Sigmoid colon (tissue), 7 donors: Measurements from ENCODE around the gene SUSD3. TPM values are rescaled to one million over a fixed set of nuclear protein-coding genes. Genes with fewer than 3 reads are reported as not detected.

Source experiments
- DNase-seq: peaks from one replicate; pipeline ENCODE4 v3.0.0-alpha.2; 2019
- H3K27ac ChIP-seq, 4 donors: fragments of 200-600 bp; sonication (generic); one replicate each; pipeline ENCODE4 v1.5.1; 2016 to 2019; ENCODE audit warnings: mild to moderate bottlenecking in 1 of 4
- H3K27me3 ChIP-seq, 3 donors: fragments of 200-600 bp; sonication (generic); one replicate each; pipeline ENCODE4 v1.5.1; 2019; ENCODE audit warnings: mild to moderate bottlenecking in 1 of 3
- H3K36me3 ChIP-seq, 4 donors: fragments of 200-600 bp; sonication (generic); one replicate each; pipeline ENCODE4 v1.5.1; 2016 to 2019
- H3K4me1 ChIP-seq, 4 donors: fragments of 200-600 bp; sonication (generic); one replicate each; pipeline ENCODE4 v1.5.1; 2017 to 2019
- H3K4me3 ChIP-seq, 4 donors: fragments of 200-600 bp; sonication (generic); one replicate each; pipeline ENCODE4 v1.5.1; 2017 to 2019; ENCODE audit warnings: mild to moderate bottlenecking in 2 of 4, moderate library complexity in 1 of 4
- H3K9me3 ChIP-seq, 4 donors: fragments of 200-600 bp in 3 of 4; sonication (generic) in 3 of 4; one replicate each; pipeline versions ENCODE4 v1.5.1 to v1.6.1; 2013 to 2019
- EP300 ChIP-seq, 4 donors: sonication (generic); formaldehyde crosslinking; IDR thresholded peaks; one replicate each; pipeline ENCODE4 v1.6.1; 2017; ENCODE audit warnings: antibody characterized with exemption in 4 of 4
- POLR2A ChIP-seq, 2 donors: fragments of 450-650 bp; IDR thresholded peaks; one replicate each; pipeline ENCODE4 v1.6.1; 2016; ENCODE audit warnings: antibody characterized with exemption in 2 of 2, mild to moderate bottlenecking in 2 of 2, moderate library complexity in 2 of 2
- POLR2AphosphoS5 ChIP-seq, 4 donors: sonication (generic); formaldehyde crosslinking; IDR thresholded peaks; one replicate each; pipeline ENCODE4 v1.6.1; 2017; ENCODE audit warnings: antibody characterized with exemption in 4 of 4
- WGBS, 2 donors: extraction: QIAGEN DNeasy Blood & Tissue Kit; methylation state at CpG; one replicate each; pipeline ENCODE4 v1.1.7; 2013; 5-methylcytosine and 5-hydroxymethylcytosine counted together
- intact Hi-C: fragments of 100-400 bp; cut with DNase I; formaldehyde crosslinking; loops from one replicate; pipeline ENCODE4 v1.15.1; 2023
- polyA plus RNA-seq, 3 donors: library from polyadenylated mRNA; stranded (reverse); fragments of 200-250 nt; gene quantifications; one replicate each; pipeline ENCODE4 v1.2.3, GENCODE V29; 2013
- total RNA-seq, 4 donors: library from RNA; depleted of rRNA; stranded (reverse); fragments of >200 nt; gene quantifications; one replicate each; pipeline ENCODE4 v1.1.0, GENCODE V29; 2016
- TF ChIP-seq, protein P1 (sequence below), 4 experiments: fragments of 450-650 bp in 3 of 4; fragments of 200-600 bp in 1 of 4; IDR thresholded peaks; one replicate each; pipeline ENCODE4 v1.5.1; 2016 to 2019; ENCODE audit warnings: antibody characterized with exemption in 4 of 4, mild to moderate bottlenecking in 3 of 4, moderate library complexity in 2 of 4
- donor health status: healthy with polysubstance abuse.
- donor health status: Bipolar disorder and iron deficiency.
- donor health status: healthy.

SUSD3 gene
- total and polyA plus RNA-seq, 7 donors: 0.92 to 15.2 (median 4.7) TPM; not detected in 1

DNA sequence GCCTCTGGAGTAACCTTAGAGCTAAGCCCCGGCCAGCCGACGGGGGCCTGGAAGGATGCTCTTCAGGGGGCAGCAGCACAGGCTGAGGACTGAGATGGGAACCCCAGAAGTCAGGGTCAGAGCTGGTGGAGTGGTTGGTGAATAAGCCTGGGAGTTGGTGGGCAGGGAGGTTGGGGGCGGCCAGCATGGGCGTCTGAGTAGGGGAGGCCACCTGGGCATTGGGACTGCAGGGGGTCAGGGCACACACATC is 61.1 kb downstream of the SUSD3 start:
- Histone ChIP-seq H3K4me1 (peaks cover 0 to 24% (median 22%) of the 10 kb centered on the region in 4 donors), H3K4me3 (no peak overlapping the region), H3K9me3 (no peaks in the 10 kb centered on the region), H3K36me3 (peaks cover 1 to 39% (median 17%) of the 10 kb centered on the region in 4 donors), H3K27ac (peak overlapping the region; percentile 76 to 79 (median 78)), H3K27me3 (no peaks in the 10 kb centered on the region)
- WGBS, 2 donors: 75 to 77% methylated on average over 5 of the region's 5 CpGs
- TF ChIP-seq POLR2A (IDR thresholded peaks at IDR 0.05) (no peak), EP300 (IDR thresholded peaks at IDR 0.05) (no peak), POLR2AphosphoS5 (IDR thresholded peaks at IDR 0.05) (no peak)
- TF ChIP-seq, protein P1, sequence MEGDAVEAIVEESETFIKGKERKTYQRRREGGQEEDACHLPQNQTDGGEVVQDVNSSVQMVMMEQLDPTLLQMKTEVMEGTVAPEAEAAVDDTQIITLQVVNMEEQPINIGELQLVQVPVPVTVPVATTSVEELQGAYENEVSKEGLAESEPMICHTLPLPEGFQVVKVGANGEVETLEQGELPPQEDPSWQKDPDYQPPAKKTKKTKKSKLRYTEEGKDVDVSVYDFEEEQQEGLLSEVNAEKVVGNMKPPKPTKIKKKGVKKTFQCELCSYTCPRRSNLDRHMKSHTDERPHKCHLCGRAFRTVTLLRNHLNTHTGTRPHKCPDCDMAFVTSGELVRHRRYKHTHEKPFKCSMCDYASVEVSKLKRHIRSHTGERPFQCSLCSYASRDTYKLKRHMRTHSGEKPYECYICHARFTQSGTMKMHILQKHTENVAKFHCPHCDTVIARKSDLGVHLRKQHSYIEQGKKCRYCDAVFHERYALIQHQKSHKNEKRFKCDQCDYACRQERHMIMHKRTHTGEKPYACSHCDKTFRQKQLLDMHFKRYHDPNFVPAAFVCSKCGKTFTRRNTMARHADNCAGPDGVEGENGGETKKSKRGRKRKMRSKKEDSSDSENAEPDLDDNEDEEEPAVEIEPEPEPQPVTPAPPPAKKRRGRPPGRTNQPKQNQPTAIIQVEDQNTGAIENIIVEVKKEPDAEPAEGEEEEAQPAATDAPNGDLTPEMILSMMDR (IDR thresholded peaks at IDR 0.05): no peak
- intact Hi-C loops: no loop called here
- DNase-seq: no peak

GRCh38 chr9:93119953-93120845 is 61.7 kb downstream of the SUSD3 start:
- intact Hi-C loops: loop anchor here (1.0 kb wide), 1 partner anchor 12 kb away; no protein-coding TSS in a partner anchor
- no peaks in the 10 kb centered on the region for H3K27me3 ChIP-seq
- WGBS, 2 donors: 50 to 69% methylated on average over 23 of the region's 23 CpGs
- peaks cover 5 to 45% (median 20%) of the 10 kb centered on the region in 4 donors for H3K36me3 ChIP-seq
- H3K27ac ChIP-seq: peak overlapping the region; percentile 76 to 79 (median 78)
- peak; percentile 98 for DNase-seq
- no peak overlapping the region for H3K4me3 ChIP-seq
- peak in 1 of 4 donors; percentile 63 for TF ChIP-seq EP300 (IDR thresholded peaks at IDR 0.05)
- TF ChIP-seq, protein P1 (IDR thresholded peaks at IDR 0.05): peak; percentile 45 to 59 (median 56)
- no peak for TF ChIP-seq POLR2A (IDR thresholded peaks at IDR 0.05)
- peak; percentile 62 to 86 (median 82) for TF ChIP-seq POLR2AphosphoS5 (IDR thresholded peaks at IDR 0.05)
- no peaks in the 10 kb centered on the region for H3K9me3 ChIP-seq
- H3K4me1 ChIP-seq: peaks cover 0 to 24% (median 22%) of the 10 kb centered on the region in 4 donors

DNA sequence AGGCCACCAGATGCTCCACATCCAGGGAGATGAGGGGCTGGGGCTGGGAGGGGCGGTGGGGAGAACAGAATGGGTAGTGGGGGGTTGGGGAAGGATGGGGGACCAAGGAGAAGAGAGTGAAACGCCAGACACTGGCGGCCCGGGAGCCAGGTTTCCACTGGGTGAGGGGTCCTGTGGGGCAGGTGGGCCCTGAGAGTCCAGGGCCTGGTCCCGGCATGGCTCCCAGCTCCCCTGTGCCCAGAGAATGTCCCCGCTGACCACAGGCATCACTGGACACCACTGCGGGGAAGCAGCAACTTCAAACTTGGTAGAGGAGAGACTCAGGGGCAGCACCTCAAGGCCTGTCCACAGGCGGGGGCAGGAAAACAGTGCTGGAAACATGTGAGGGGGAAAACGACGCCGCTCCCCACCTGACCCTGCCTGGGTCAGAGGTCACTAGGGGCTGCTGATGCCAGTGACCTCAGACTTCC is 62.4 kb downstream of the SUSD3 start:
- peaks cover 0 to 29% (median 25%) of the 10 kb centered on the region in 4 donors for H3K4me1 ChIP-seq
- intact Hi-C loops: loop anchor here (1.0 kb wide), 1 partner anchor 11 kb away; no protein-coding TSS in a partner anchor
- no peak for TF ChIP-seq EP300 (IDR thresholded peaks at IDR 0.05)
- TF ChIP-seq, protein P1 (IDR thresholded peaks at IDR 0.05): no peak
- no peak for TF ChIP-seq POLR2A (IDR thresholded peaks at IDR 0.05)
- TF ChIP-seq POLR2AphosphoS5 (IDR thresholded peaks at IDR 0.05): no peak
- no peaks in the 10 kb centered on the region for H3K27me3 ChIP-seq
- H3K36me3 ChIP-seq: peaks cover 5 to 51% (median 20%) of the 10 kb centered on the region in 4 donors
- 88 to 93% methylated on average over 11 of the region's 11 CpGs for WGBS, 2 donors
- H3K9me3 ChIP-seq: no peaks in the 10 kb centered on the region
- peak; percentile 64 for DNase-seq
- H3K27ac ChIP-seq: peak overlapping the region; percentile 76 to 79 (median 78)
- no peak overlapping the region for H3K4me3 ChIP-seq

DNA sequence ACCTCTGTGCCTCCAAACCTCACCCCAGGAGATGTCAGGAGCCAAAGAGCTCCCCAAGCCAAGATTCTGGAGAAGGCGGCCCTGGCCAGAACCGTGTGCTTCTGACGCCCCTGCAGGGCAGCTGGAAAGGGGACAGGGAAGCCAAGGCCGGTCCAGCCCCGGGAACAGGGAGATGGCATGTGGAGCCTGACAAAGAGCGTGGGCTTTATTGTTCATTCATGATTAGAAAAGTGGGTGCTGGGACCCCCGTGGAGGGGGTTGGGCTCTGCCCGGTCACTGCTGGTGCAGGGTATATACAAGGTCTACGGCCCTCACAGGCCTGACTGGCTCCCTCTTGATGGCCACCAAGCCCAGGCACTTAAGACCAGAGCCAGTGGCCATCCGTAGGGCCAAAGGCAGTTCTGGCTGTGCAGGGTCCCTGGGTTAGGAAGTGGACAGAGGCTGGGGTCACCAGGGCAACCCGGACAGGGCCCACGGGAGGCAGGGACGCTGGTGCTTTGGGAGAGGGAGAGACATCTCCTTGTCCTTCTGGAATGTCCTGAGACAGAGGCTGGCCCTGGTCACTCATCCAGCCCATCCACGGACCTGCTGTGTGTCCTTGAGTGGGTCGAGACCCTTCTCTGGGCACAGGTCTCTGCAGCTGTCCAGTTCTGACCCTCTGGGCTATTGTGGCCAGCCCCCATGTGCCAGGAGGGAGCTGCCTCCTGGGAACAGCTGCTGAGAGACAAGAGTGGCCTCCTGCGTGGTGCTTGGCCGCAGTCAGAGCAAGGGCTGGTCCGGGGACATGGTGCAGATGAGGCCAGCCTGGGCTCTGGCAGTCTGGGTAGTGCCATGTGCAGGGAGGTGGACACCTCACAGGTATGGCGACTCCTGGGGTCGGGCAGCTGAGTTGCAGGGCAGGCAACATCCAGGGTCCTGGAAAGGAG is 63.1 kb downstream of the SUSD3 start:
- WGBS, 2 donors: 88 to 91% methylated on average over 20 of the region's 20 CpGs
- peak overlapping the region; percentile 76 to 79 (median 78) for H3K27ac ChIP-seq
- intact Hi-C loops: no loop called here
- no peaks in the 10 kb centered on the region for H3K9me3 ChIP-seq
- no peak for TF ChIP-seq POLR2A (IDR thresholded peaks at IDR 0.05)
- TF ChIP-seq, protein P1 (IDR thresholded peaks at IDR 0.05): no peak
- no peak for TF ChIP-seq EP300 (IDR thresholded peaks at IDR 0.05)
- no peak for TF ChIP-seq POLR2AphosphoS5 (IDR thresholded peaks at IDR 0.05)
- peak; percentile 63 for DNase-seq
- peaks cover 5 to 52% (median 20%) of the 10 kb centered on the region in 4 donors for H3K36me3 ChIP-seq
- no peaks in the 10 kb centered on the region for H3K27me3 ChIP-seq
- peaks cover 0 to 36% (median 32%) of the 10 kb centered on the region in 4 donors for H3K4me1 ChIP-seq
- H3K4me3 ChIP-seq: no peak overlapping the region
